Fibroblast of peridontal ligament (primary cell): ENCODE results near the gene SLIT2.
A peak's percentile ranks its signal among the peaks of the same experiment; 100 is the strongest.

ENCODE experiments used
- DNase-seq: peaks from one replicate; pipeline ENCODE4 v3.0.0-alpha.2; 2010; ENCODE audit errors: extremely low read depth

The SLIT2 gene

GRCh38 chr4:20251796-20252655, at the start of gene SLIT2:
Gene SLIT2 (plus strand): TSS chr4:20251905. CDS start chr4:20253816, 1,911 bp downstream.
- DNase-seq = peak; percentile 82

- DNase-seq = peak; percentile 97
These were observed 48.2 kb upstream of the SLIT2 start for GRCh38 chr4:20203508-20203907.

GRCh38 chr4:20217521-20217920, 34.2 kb upstream of the SLIT2 start:
- DNase-seq = no peak

- no peak for DNase-seq
These were observed 33.8 kb upstream of the SLIT2 start for GRCh38 chr4:20217951-20218350.

GRCh38 chr4:20219521-20219920, 32.2 kb upstream of the SLIT2 start:
- peak; percentile 22 for DNase-seq

- DNase-seq = no peak
These were observed 13.7 kb upstream of the SLIT2 start for GRCh38 chr4:20237894-20238537.

- DNase-seq = peak; percentile 96
These were observed 3.5 kb upstream of the SLIT2 start for GRCh38 chr4:20248155-20248558.

GRCh38 chr4:20249333-20249732, 2.4 kb upstream of the SLIT2 start:
- peak; percentile 85 for DNase-seq

- DNase-seq = no peak
These were observed 492 bp upstream of the SLIT2 start for GRCh38 chr4:20251031-20251795.

GRCh38 chr4:20252656-20253282, 1.1 kb downstream of the SLIT2 start:
- DNase-seq = no peak

GRCh38 chr4:20253283-20253734, 1.6 kb downstream of the SLIT2 start:
- DNase-seq = no peak

GRCh38 chr4:20253735-20254409, 2.2 kb downstream of the SLIT2 start:
- DNase-seq = no peak

- DNase-seq = no peak
These were observed 3.0 kb downstream of the SLIT2 start for GRCh38 chr4:20254511-20255250.

GRCh38 chr4:20255251-20255586, 3.5 kb downstream of the SLIT2 start:
- no peak for DNase-seq

GRCh38 chr4:20255823-20256222, 4.1 kb downstream of the SLIT2 start:
- DNase-seq = no peak

GRCh38 chr4:20256381-20256881, 4.7 kb downstream of the SLIT2 start:
- DNase-seq = no peak

GRCh38 chr4:20259707-20260106, 8.0 kb downstream of the SLIT2 start:
- no peak for DNase-seq

- no peak for DNase-seq
These were observed 9.1 kb downstream of the SLIT2 start for GRCh38 chr4:20260821-20261220.

- no peak for DNase-seq
These were observed 10.5 kb downstream of the SLIT2 start for GRCh38 chr4:20262221-20262620.

GRCh38 chr4:20264688-20265087, 13.0 kb downstream of the SLIT2 start:
- no peak for DNase-seq
